Activated T-cell treated with anti-CD3 and anti-CD28 coated beads, Interleukin-2, amount 50 U/mL, for 72 hours (primary cell): Measurements from ENCODE around the gene NPM1. TPM values are rescaled to one million over a fixed set of nuclear protein-coding genes. Genes with fewer than 3 reads are reported as not detected.
A peak's percentile ranks its signal among the peaks of the same experiment; 100 is the strongest.
"Not testable (repeated sequence)": the region's sequence is repeated elsewhere in the genome, so short reads cannot be mapped to it uniquely, and the experiment has no call there.

Experiments used
- ATAC-seq, 2 donors: fragments of 150-1000 bp; cut with Tn5 transposase; replicated peaks in 1 of 2; 2 replicates each; pipeline ENCODE4 v1.10.0; 2021; ENCODE audit warnings: moderate library complexity in 2 of 2, mild to moderate bottlenecking in 1 of 2
- DNase-seq, 2 donors: peaks; one replicate each; pipeline ENCODE4 v3.0.0; 2021 to 2022; ENCODE audit warnings: mixed read lengths in 1 of 2
- H3K27ac Mint-ChIP-seq: one replicate; pipeline ENCODE4 v1.8.0; 2022; ENCODE audit warnings: mild to moderate bottlenecking, moderate library complexity, mixed read lengths
- H3K27me3 Mint-ChIP-seq: one replicate; pipeline ENCODE4 v1.8.0; 2022; ENCODE audit warnings: low read depth, mixed read lengths
- H3K36me3 Mint-ChIP-seq, 2 donors: one replicate each; pipeline ENCODE4 v1.8.0; 2022; ENCODE audit warnings: mixed read lengths in 2 of 2, mild to moderate bottlenecking in 1 of 2; ENCODE audit not compliant: insufficient read depth in 2 of 2
- H3K4me1 Mint-ChIP-seq: one replicate; pipeline ENCODE4 v1.8.0; 2022; ENCODE audit warnings: low read depth, mixed read lengths
- H3K4me3 Mint-ChIP-seq, 2 donors: one replicate each; pipeline ENCODE4 v1.8.0; 2022; ENCODE audit warnings: mild to moderate bottlenecking in 2 of 2, mixed read lengths in 2 of 2, moderate library complexity in 2 of 2
- H3K9me3 Mint-ChIP-seq, 2 donors: one replicate each; pipeline ENCODE4 v1.8.0; 2022; ENCODE audit warnings: mixed read lengths in 2 of 2
- total RNA-seq, 2 donors: library from RNA; stranded (reverse); gene quantifications; one replicate each; pipeline ENCODE4 v1.2.3, GENCODE V29; 2022

NPM1 gene
- total RNA-seq, 2 donors from 2014 or later, result 2,044 to 2,227 TPM

GRCh38 chr5:171388816-171389168, 1.1 kb downstream of the NPM1 start:
- Mint-ChIP-seq H3K36me3 (peaks cover 23 to 47% of the 10 kb centered on the region in 2 donors), H3K4me3 (peak overlapping the region; percentile 91 to 99), H3K9me3 (no peaks in the 10 kb centered on the region), H3K4me1 (peaks cover 72% of the 10 kb centered on the region), H3K27ac (peak overlapping the region; percentile 99), H3K27me3 (no peaks in the 10 kb centered on the region)
- peak; percentile 65 to 67 for DNase-seq
- ATAC-seq, result peak; percentile 14 to 22

GRCh38 chr5:171390883-171391677, 3.4 kb downstream of the NPM1 start:
- Mint-ChIP-seq H3K9me3 (no peaks in the 10 kb centered on the region), H3K36me3 (peaks cover 29 to 59% of the 10 kb centered on the region in 2 donors), H3K4me3 (peak overlapping the region; percentile 91 to 99), H3K27me3 (no peaks in the 10 kb centered on the region), H3K4me1 (peaks cover 74% of the 10 kb centered on the region), H3K27ac (peak overlapping the region; percentile 99)
- peak; percentile 5 to 30 for ATAC-seq
- DNase-seq, result peak in 1 of 2 donors; percentile 41

GRCh38 chr5:171391996-171392577, 4.4 kb downstream of the NPM1 start:
- DNase-seq, result no peak
- Mint-ChIP-seq H3K9me3 (no peaks in the 10 kb centered on the region), H3K4me1 (peaks cover 84% of the 10 kb centered on the region), H3K27me3 (no peaks in the 10 kb centered on the region), H3K36me3 (peaks cover 33 to 66% of the 10 kb centered on the region in 2 donors), H3K27ac (no peak overlapping the region), H3K4me3 (peak overlapping the region; percentile 15 to 83)
- ATAC-seq, result no peak

- ATAC-seq (no peak), DNase-seq (no peak)
- Mint-ChIP-seq H3K9me3 (no peaks in the 10 kb centered on the region), H3K27ac (peak overlapping the region; percentile 98), H3K36me3 (peaks cover 36 to 71% of the 10 kb centered on the region in 2 donors), H3K27me3 (no peaks in the 10 kb centered on the region), H3K4me3 (peak overlapping the region; percentile 41 to 83), H3K4me1 (peaks cover 90% of the 10 kb centered on the region)
Observed at GRCh38 chr5:171392585-171393159, 5.0 kb downstream of the NPM1 start.

- peak overlapping the region; percentile 87 for H3K27ac Mint-ChIP-seq
Observed at GRCh38 chr5:171395042-171395441, 7.4 kb downstream of the NPM1 start.

GRCh38 chr5:171396583-171396982, 8.9 kb downstream of the NPM1 start:
- H3K4me1 Mint-ChIP-seq, result peaks cover 90% of the 10 kb centered on the region
- H3K36me3 Mint-ChIP-seq, result peaks cover 25 to 70% of the 10 kb centered on the region in 2 donors
- H3K27ac Mint-ChIP-seq, result peak overlapping the region; percentile 6
- H3K27me3 Mint-ChIP-seq, DNase-seq, H3K9me3 Mint-ChIP-seq: not testable (repeated sequence)
- ATAC-seq, result peak in 1 of 2 donors; percentile 4
- peak overlapping the region in 1 of 2 donors; percentile 11 for H3K4me3 Mint-ChIP-seq

More at GRCh38 chr5:171395042-171395441, 7.4 kb downstream of the NPM1 start:
- Mint-ChIP-seq H3K36me3 (peaks cover 29 to 70% of the 10 kb centered on the region in 2 donors), H3K4me3 (peak overlapping the region; percentile 45 to 52), H3K27me3 (no peaks in the 10 kb centered on the region), H3K9me3 (no peaks in the 10 kb centered on the region), H3K4me1 (peaks cover 90% of the 10 kb centered on the region)
- ATAC-seq (no peak), DNase-seq (no peak)

- Mint-ChIP-seq H3K27ac (peak overlapping the region; percentile 6), H3K4me1 (peaks cover 88% of the 10 kb centered on the region), H3K4me3 (no peak overlapping the region), H3K27me3 (no peaks in the 10 kb centered on the region), H3K9me3 (no peaks in the 10 kb centered on the region), H3K36me3 (peaks cover 28 to 73% of the 10 kb centered on the region in 2 donors)
- ATAC-seq (peak; percentile 11 to 26), DNase-seq (no peak)
Observed at GRCh38 chr5:171397190-171397589, 9.5 kb downstream of the NPM1 start.

- no peaks in the 10 kb centered on the region for H3K27me3 Mint-ChIP-seq
- H3K9me3 Mint-ChIP-seq, result no peaks in the 10 kb centered on the region
- peaks cover 84% of the 10 kb centered on the region for H3K4me1 Mint-ChIP-seq
- H3K27ac Mint-ChIP-seq, result peak overlapping the region; percentile 6
- H3K4me3 Mint-ChIP-seq, result no peak overlapping the region
- ATAC-seq, result no peak
- DNase-seq, result no peak
- peaks cover 28 to 71% of the 10 kb centered on the region in 2 donors for H3K36me3 Mint-ChIP-seq
Observed at GRCh38 chr5:171397599-171397998, 9.9 kb downstream of the NPM1 start.

- not testable (repeated sequence) for DNase-seq, H3K9me3 Mint-ChIP-seq, H3K4me3 Mint-ChIP-seq, H3K27ac Mint-ChIP-seq, H3K27me3 Mint-ChIP-seq
- H3K36me3 Mint-ChIP-seq, result peaks cover 25 to 63% of the 10 kb centered on the region in 2 donors
- ATAC-seq, result peak in 1 of 2 donors; percentile 5
- H3K4me1 Mint-ChIP-seq, result peaks cover 74% of the 10 kb centered on the region
Observed at GRCh38 chr5:171398660-171399059, 11.0 kb downstream of the NPM1 start.

GRCh38 chr5:171400169-171400568, 12.5 kb downstream of the NPM1 start:
- DNase-seq (no peak), ATAC-seq (no peak)
- H3K27ac Mint-ChIP-seq, result peak overlapping the region; percentile 3
- H3K4me1 Mint-ChIP-seq, result peaks cover 68% of the 10 kb centered on the region
- H3K9me3 Mint-ChIP-seq, result no peaks in the 10 kb centered on the region
- no peaks in the 10 kb centered on the region for H3K27me3 Mint-ChIP-seq
- H3K4me3 Mint-ChIP-seq, result no peak overlapping the region
- peaks cover 24 to 59% of the 10 kb centered on the region in 2 donors for H3K36me3 Mint-ChIP-seq

GRCh38 chr5:171401167-171401947, 13.7 kb downstream of the NPM1 start:
- peaks cover 68% of the 10 kb centered on the region for H3K4me1 Mint-ChIP-seq
- no peak overlapping the region for H3K4me3 Mint-ChIP-seq

GRCh38 chr5:171402751-171403150, 15.1 kb downstream of the NPM1 start:
- not testable (repeated sequence) for ATAC-seq, H3K9me3 Mint-ChIP-seq, H3K27me3 Mint-ChIP-seq, DNase-seq, H3K4me3 Mint-ChIP-seq, H3K27ac Mint-ChIP-seq
- peaks cover 66% of the 10 kb centered on the region for H3K4me1 Mint-ChIP-seq
- peaks cover 18 to 65% of the 10 kb centered on the region in 2 donors for H3K36me3 Mint-ChIP-seq

More at GRCh38 chr5:171401167-171401947, 13.7 kb downstream of the NPM1 start:
- Mint-ChIP-seq H3K9me3 (no peaks in the 10 kb centered on the region), H3K27me3 (no peaks in the 10 kb centered on the region), H3K27ac (peak overlapping the region; percentile 63), H3K36me3 (peaks cover 23 to 64% of the 10 kb centered on the region in 2 donors)
- ATAC-seq (peak in 1 of 2 donors; percentile 3), DNase-seq (no peak)
